GM21360 (cell line): ENCODE data around the gene MEGF11.

ENCODE experiments used
- ATAC-seq: cut with Tn5 transposase; IDR thresholded peaks from one replicate; pipeline ENCODE4 v1.9.1; 2021; ENCODE audit warnings: mild to moderate bottlenecking, moderate library complexity; ENCODE audit not compliant: unreplicated experiment

Gene MEGF11

GRCh38 chr15:66241087-66241907 is 12.3 kb downstream of the MEGF11 start:
- no peak for ATAC-seq

GRCh38 chr15:66240240-66240794 is 13.2 kb downstream of the MEGF11 start:
- no peak for ATAC-seq

DNA sequence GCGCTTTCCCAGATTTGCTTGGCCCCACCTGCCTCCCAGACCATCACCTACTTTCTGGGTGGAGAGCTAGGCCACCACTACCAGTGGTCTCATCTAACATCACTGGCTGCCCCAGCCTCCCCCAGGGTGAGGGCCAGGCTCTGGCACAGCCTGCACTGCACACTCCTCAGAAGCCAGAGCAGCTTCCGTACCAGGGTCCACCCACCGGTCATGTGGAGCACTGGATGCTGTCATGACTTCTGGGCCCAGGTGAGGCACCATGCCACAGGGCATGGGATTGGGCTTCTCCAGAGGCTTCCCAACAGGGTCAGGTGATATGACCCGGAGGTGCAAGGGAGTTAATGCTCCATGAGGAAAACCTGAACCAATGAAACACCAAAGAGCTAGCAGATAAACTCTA is 14.0 kb downstream of the MEGF11 start:
- no peak for ATAC-seq

DNA sequence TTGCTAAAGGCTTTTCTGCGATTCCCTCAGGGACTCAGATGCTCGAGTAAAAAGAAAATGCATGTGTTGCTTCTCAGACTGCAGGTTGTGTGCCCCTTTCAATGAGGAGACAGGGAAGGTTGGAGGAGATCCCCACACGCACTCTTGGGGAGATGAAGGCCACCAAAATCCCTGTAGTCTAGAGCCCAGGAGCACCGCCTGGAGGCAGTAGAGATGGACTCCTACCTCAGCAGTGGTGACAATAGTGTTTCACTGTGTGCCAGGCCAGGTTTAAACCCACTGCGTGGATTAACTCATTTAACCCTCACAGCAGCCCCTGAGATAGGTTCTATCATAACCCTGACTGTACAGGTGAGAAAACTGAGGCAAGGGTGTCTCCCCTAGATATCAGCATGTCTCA is 15.2 kb downstream of the MEGF11 start:
- no peak for ATAC-seq

- no peak for ATAC-seq
Observed at GRCh38 chr15:66237513-66238235, 15.9 kb downstream of the MEGF11 start.

DNA sequence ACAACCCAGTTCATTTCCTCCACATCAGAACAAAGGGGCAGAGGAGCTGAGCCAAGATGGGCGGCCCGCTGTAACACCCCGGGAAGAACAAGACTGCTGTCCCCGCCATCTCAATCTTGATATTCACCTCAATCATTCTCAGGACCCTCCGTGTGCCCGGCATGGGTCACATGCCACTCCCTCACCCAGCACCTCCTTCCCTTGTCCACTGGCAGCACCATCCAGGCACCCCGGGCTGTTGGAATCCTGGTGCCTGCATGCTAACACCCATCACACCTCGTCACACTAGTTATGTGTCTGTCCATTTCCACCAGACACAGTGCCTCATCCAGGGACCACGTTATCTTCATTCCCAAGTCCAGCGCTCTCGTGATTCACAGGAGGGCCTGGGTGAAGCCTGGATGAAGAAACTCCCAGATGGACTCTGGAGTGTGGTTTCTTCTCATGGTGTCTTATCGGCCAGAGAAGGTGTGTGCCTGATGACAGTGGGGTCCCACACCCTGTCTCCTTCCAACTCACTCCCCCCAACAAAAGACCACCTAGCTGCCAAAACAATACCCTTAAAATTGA is 16.7 kb downstream of the MEGF11 start:
- no peak for ATAC-seq

- ATAC-seq, result no peak
Observed at GRCh38 chr15:66235866-66236265, 17.7 kb downstream of the MEGF11 start.

DNA sequence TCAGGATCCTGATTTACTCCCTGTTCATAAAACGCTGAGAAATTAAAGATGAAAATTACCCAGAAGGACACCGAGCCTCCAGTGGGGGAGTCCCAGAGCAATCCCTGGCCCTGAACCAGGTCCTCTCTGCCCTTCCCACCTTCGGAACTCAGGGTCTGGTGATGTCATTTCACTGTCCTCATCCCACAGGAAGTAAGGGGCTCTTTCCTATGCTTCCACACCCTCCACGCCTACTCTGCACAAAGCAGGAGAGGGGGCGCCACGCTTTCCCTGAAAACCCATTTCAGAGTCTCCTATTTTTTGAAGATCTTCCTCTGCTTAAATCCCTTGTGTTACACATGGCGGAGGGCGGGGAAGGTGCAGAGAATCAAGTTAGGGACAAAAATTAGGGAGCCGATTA is 18.8 kb downstream of the MEGF11 start:
- no peak for ATAC-seq

- no peak for ATAC-seq
Observed at GRCh38 chr15:66233487-66234415, 19.8 kb downstream of the MEGF11 start.

- ATAC-seq, result no peak
Observed at GRCh38 chr15:66232267-66232625, 21.3 kb downstream of the MEGF11 start.

DNA sequence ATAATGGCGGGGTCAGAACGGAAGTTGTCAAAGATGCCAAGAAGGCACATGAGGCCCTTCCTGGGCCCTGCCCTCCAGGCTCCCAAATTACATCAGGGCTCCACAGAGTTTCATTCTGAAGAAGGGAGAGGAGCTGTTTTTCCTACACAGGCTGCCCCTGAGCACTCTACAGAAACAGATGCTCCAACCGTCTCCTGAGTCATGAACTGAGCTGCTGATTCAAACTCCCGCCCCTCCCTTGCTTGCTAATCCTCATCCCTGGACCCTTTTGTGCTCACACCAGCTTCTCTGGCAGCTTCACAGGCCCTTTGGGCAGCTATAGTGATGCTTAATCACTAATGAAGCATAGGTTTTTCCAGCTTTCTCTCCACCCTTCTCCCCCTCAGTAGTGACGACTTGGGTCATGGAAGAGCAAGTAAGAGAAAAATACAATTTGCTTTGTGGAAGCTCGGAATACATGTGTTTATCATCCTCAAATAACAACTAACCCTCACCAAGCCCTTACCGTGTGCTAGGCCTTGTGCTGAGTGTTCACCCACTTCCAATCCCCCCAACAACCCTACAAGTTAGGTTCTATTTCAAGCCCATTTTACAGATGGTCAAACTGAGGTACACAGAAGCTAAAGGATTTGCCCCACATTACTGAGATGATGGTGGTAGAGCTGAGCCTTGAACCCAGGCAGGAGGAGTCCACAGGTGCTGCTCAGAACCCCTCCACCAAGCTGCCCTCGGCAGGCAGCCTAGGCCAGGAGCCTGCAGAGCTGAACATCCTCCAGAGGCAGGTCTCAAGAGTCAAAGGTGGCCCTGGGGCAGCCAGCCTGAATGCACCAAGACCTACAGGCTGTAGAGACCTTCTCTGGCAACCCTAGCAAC is 21.9 kb downstream of the MEGF11 start:
- no peak for ATAC-seq

DNA sequence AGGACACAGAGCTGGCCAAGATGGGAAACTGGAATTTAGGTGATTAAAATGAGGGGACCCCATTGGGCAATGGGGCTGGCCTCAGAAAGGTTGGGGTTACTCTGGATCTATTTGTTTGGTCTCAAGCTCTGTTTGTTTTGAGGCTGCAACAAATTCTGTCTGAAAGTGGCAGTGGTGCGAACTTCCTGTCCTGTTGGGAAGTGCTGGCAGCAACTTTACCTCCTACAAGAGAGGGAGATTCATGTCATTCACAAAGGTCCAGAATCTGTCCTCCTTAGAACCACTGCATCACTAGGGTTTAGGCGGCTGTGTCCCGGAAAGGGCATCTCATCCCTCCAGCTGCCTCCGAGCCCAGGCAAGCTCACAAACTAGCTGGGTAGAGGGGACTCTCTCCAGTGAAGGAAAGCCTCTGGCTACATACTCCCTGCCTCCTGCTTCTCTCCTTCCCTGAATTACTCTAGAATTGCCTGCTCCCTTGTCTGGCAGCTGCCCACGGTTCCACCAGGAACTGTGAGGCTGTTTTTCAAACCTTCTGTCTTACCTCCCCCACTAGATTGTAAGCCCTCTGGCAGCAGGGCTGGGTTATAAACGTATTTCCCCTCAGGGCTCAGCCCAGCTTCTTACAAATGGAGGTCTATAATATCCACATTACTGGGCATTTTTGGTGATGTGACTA is 23.6 kb downstream of the MEGF11 start:
- ATAC-seq, result no peak

DNA sequence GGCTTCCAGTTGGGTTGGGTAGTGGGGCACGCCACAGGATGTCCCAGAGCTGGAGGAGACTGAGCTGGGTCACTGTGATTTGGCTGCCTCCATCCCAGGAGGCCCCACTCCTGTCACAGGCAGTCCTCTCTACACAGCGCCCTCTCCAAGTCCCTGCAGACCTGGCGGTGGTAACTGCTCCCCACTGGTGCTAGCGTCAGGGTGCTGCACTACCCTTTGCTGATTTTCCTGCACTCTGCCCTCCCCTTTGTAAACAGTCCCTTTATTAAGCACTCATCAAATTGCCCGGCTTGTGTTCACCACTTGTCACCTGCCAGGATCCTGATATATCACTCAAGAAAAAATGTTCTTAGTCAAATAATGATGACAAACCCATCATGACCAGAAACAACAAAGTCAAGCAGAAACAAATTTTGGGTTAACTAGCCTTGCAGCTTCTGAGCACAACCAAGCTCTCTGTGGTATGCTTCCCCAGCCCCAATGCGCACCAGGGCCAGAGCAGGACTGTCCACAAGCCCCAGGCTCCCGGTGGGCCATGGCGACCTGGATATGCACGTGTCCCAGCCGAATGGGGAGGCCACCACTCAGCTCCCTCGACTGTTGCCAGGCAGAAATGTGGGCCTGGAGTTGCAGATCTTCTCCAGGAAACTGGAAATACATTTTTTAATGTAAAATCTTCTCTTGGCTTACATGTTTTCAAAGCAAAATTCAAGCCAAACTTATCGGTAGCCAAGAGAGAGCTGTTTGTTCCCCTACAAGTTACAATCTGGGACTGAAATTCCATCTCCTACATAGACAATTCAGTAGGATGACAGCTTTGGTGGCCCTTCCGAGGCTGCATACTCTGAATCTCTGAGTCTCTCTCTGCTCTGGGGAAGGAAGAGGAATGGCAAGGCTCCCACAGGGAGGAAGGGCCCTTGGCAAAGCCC is 24.5 kb downstream of the MEGF11 start:
- no peak for ATAC-seq

DNA sequence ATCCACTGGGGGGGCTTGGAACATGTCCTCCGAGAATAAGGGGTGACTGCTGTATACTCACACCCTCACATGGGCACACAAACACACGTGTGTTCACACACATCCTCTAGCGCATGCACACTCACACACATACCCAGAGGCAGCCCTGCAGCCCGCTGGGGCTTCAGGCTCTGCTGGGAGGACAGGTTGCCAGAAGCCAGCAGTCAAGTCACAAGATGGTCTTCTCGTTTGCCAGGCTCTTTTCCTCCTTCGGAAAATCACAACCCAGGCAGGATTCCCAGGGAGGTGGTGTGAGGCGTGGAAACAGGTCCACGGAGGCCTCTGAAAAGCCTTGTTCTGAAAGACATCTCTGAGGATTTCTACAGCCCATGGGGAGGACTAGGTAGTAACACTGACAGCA is 26.8 kb downstream of the MEGF11 start:
- ATAC-seq, result no peak

DNA sequence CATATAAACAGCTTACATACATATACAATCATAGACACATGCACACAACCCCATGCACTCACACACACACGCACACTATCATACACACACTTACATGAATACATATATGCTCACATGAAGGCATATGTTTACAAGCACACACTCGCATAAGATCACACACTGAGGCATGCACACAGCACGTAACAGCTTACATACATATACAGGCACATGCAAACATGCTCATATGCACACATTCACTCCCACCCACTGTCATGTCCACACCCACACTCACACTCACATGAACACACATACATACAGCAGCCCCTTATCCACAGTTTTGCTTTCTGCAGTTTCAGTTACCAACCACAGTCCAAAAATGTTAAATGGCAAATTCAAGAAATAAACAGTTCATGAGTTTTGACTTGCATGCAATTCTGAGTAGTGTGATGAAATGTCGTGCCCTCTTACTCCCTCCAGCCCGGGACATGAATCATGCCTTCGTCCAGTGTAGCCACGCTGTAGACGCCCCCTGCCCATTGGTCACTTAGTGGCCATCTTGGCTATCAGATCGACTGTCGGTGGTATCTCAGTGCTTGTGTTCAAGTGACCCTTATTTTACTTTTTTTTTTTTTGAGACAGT is 27.8 kb downstream of the MEGF11 start:
- no peak for ATAC-seq

GRCh38 chr15:66224946-66225345 is 28.6 kb downstream of the MEGF11 start:
- ATAC-seq, result no peak

GRCh38 chr15:66222273-66223198 is 31.0 kb downstream of the MEGF11 start:
- no peak for ATAC-seq
